ENCODE data around the gene ZFC3H1. TPM values are rescaled to one million over a fixed set of nuclear protein-coding genes. Genes with fewer than 3 reads are reported as not detected.

The ZFC3H1 gene
- total RNA-seq, 1 donor = 47.1 TPM

GRCh38 chr12:71621938-71622337 is 41.7 kb downstream of the ZFC3H1 start:
- TF ChIP-seq CTCF (IDR thresholded peaks at IDR 0.05; ENCODE audit: insufficient read depth, low read depth, low read length) = no peak
- H3K4me3 ChIP-seq (ENCODE audit: low read depth, low read length) = no peak overlapping the region
- DNase-seq (ENCODE audit: low read depth) = no peak

DNA sequence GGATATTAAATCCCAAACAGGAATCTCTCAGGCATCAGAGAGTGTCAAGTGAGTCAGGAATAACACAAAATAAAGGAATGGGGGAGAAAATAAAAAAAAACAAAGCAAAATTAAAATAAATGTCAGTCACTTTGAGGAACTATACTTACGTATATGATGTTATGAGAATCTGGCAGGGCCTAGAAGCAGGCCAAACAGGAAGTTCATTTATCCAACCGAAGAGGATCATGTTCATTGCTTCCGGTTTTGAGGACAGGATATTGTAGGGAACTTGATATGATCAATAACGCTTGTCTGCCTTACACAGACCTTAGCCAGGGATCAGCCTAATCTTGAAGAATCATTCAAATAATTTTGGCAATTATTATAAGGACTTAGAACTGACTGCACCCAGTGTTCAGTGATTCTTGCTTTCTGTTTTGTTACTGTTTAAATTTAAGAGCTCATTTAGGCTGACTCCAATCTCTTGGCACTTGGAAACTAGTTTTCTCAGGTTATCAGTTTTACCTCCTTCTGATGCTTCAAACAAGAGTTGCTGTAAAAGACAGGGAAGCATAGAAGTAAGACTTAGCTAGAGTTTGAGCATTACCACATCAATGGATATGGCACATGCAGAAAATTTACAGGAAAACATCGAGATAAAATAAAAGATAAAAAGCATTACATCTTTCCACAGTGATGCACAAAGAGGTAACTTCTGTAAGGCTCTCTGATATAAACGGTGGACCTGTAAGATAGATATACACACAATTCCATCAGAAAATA is 53.4 kb downstream of the ZFC3H1 start:
- no peak overlapping the region for H3K4me3 ChIP-seq (ENCODE audit: low read depth, low read length)
- DNase-seq (ENCODE audit: low read depth) = no peak
- no peak for TF ChIP-seq CTCF (IDR thresholded peaks at IDR 0.05; ENCODE audit: insufficient read depth, low read depth, low read length)

DNA sequence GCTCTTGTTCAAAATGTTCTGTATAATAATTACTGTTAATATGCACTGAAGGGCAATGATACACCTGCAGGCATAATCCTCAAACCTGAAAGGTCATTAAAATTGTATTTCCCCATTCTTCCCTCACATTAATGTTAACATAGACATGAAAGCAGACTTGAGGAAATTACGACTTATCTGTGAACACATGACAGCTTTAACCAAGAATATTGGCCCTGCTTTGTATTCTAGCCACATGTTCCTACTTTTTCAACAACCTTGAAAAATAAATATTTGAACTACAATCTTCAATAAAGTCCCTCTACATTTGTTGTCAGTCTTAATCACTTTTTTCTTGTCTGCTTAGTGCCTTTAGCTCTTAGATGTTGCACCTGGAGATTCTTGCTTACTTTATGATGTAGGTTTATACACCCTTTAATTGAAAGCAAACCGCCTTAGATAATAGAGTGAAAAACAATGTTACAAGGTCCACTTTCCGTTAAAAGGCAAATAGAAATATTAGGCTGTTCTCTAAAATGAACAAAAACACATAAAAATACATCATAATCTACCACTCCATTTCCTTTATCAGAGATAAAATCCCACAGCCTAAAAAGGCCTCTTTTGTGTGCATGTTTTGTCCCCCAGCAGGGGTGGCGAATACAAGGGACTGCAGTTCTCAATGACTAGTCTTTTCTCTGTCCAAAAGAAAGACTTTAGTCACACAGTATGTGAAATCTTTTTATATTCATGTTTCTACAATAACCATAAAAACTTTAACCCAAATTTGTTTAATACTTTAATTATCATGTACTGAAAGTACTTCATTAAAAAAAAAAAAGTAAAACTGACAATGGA is 55.9 kb downstream of the ZFC3H1 start:
- TF ChIP-seq CTCF (IDR thresholded peaks at IDR 0.05; ENCODE audit: insufficient read depth, low read depth, low read length) = no peak
- H3K4me3 ChIP-seq (ENCODE audit: low read depth, low read length) = no peak overlapping the region
- no peak for DNase-seq (ENCODE audit: low read depth)

GRCh38 chr12:71605039-71605438 is 58.6 kb downstream of the ZFC3H1 start:
- no peak overlapping the region for H3K4me3 ChIP-seq (ENCODE audit: low read depth, low read length)
- TF ChIP-seq CTCF (IDR thresholded peaks at IDR 0.05; ENCODE audit: insufficient read depth, low read depth, low read length) = no peak
- no peak for DNase-seq (ENCODE audit: low read depth)

GRCh38 chr12:71602761-71603577 is 60.7 kb downstream of the ZFC3H1 start:
- DNase-seq (ENCODE audit: low read depth) = no peak
- TF ChIP-seq CTCF (IDR thresholded peaks at IDR 0.05; ENCODE audit: insufficient read depth, low read depth, low read length) = no peak

DNA sequence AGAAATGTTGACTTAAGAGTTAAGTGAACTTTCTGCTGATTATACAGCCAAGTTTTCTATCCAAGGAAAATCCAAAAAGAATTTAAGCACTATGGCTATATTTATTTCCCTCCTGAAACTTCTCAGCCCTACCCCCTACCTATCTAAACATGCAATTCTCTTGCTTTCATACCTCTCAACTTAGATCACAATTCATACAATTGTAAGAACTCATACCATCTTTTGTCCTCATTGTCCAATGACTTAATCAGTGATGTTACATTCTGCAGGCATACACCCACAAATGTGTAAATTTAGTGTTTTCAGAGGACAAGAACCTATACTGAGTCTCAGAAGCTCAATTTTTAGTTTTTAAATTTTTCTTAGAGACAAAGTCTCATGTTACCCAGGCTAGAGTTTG is 62.1 kb downstream of the ZFC3H1 start:
- no peak overlapping the region for H3K4me3 ChIP-seq (ENCODE audit: low read depth, low read length)
- DNase-seq (ENCODE audit: low read depth) = no peak
- no peak for TF ChIP-seq CTCF (IDR thresholded peaks at IDR 0.05; ENCODE audit: insufficient read depth, low read depth, low read length)

More at GRCh38 chr12:71602761-71603577, 60.7 kb downstream of the ZFC3H1 start:
- no peak overlapping the region for H3K4me3 ChIP-seq (ENCODE audit: low read depth, low read length)
